H9 (cell line): Measurements from ENCODE around the gene CFAP410. TPM values are rescaled to one million over a fixed set of nuclear protein-coding genes. Genes with fewer than 3 reads are reported as not detected.

Experiments
- DNase-seq: peaks from one replicate; pipeline ENCODE4 v3.0.0-alpha.2; 2017
- H2AFZ ChIP-seq: one replicate; pipeline ENCODE4 v1.6.1; 2013; ENCODE audit warnings: mild to moderate bottlenecking, low read length, control low read depth, moderate library complexity
- H2AK5ac ChIP-seq: 2 replicates; pipeline ENCODE4 v1.6.1; 2013; ENCODE audit warnings: low read length, control low read depth, mixed read lengths; ENCODE audit not compliant: insufficient read length
- H2BK120ac ChIP-seq: one replicate; pipeline ENCODE4 v1.6.1; 2013; ENCODE audit warnings: low read depth, mild to moderate bottlenecking, low read length, control low read depth, inconsistent platforms; ENCODE audit not compliant: poor library complexity, severe bottlenecking
- H2BK12ac ChIP-seq: 2 replicates; pipeline ENCODE4 v1.6.1; 2013; ENCODE audit warnings: low read length, control low read depth, mixed read lengths, low read depth; ENCODE audit not compliant: insufficient read length
- H2BK15ac ChIP-seq: 2 replicates; pipeline ENCODE4 v1.6.1; 2013; ENCODE audit warnings: low read depth, low read length, control low read depth
- H2BK20ac ChIP-seq: one replicate; pipeline ENCODE4 v1.6.1; 2013; ENCODE audit warnings: low read depth, mild to moderate bottlenecking, low read length, control low read depth, inconsistent platforms; ENCODE audit not compliant: poor library complexity, severe bottlenecking
- H2BK5ac ChIP-seq: 2 replicates; pipeline ENCODE4 v1.6.1; 2013; ENCODE audit warnings: low read length, control low read depth, mixed read lengths; ENCODE audit not compliant: insufficient read length
- H3K14ac ChIP-seq: 2 replicates; pipeline ENCODE4 v1.6.1; 2013; ENCODE audit warnings: low read length, control low read depth; ENCODE audit not compliant: insufficient read depth
- H3K18ac ChIP-seq: 2 replicates; pipeline ENCODE4 v1.6.1; 2013; ENCODE audit warnings: low read depth, mild to moderate bottlenecking, mixed read lengths, low read length, control low read depth; ENCODE audit not compliant: insufficient read length
- H3K23ac ChIP-seq: 2 replicates; pipeline ENCODE4 v1.6.1; 2013; ENCODE audit warnings: low read length, control low read depth, mixed read lengths, low read depth; ENCODE audit not compliant: insufficient read length
- H3K23me2 ChIP-seq: 2 replicates; pipeline ENCODE4 v1.6.1; 2013; ENCODE audit warnings: low read depth, mild to moderate bottlenecking, mixed read lengths, low read length, control low read depth; ENCODE audit not compliant: insufficient read length, poor library complexity, severe bottlenecking
- H3K27ac ChIP-seq: 2 replicates; pipeline ENCODE4 v1.5.1; 2013; ENCODE audit warnings: low read length, control low read depth, mixed read lengths, low read depth; ENCODE audit not compliant: insufficient read length
- H3K27me3 ChIP-seq: 2 replicates; pipeline ENCODE4 v1.6.1; 2013; ENCODE audit warnings: low read length, control low read depth, inconsistent platforms; ENCODE audit not compliant: insufficient read depth
- H3K4ac ChIP-seq: 2 replicates; pipeline ENCODE4 v1.6.1; 2013; ENCODE audit warnings: low read depth, mild to moderate bottlenecking, control low read depth, inconsistent platforms, low read length, moderate library complexity
- H3K4me1 ChIP-seq: 2 replicates; pipeline ENCODE4 v1.6.1; 2013; ENCODE audit warnings: low read length, control low read depth, inconsistent platforms; ENCODE audit not compliant: insufficient read depth
- H3K4me2 ChIP-seq: 2 replicates; pipeline ENCODE4 v1.6.1; 2013; ENCODE audit warnings: low read length, control low read depth, mixed read lengths; ENCODE audit not compliant: insufficient read length, insufficient read depth
- H3K56ac ChIP-seq: 2 replicates; pipeline ENCODE4 v1.6.1; 2013; ENCODE audit warnings: low read depth, mild to moderate bottlenecking, mixed read lengths, low read length, control low read depth; ENCODE audit not compliant: insufficient read length
- H3K79me1 ChIP-seq: 2 replicates; pipeline ENCODE4 v1.6.1; 2013; ENCODE audit warnings: low read depth, mild to moderate bottlenecking, moderate library complexity, low read length, control low read depth, inconsistent platforms; ENCODE audit not compliant: insufficient read depth, poor library complexity, severe bottlenecking
- H3K79me2 ChIP-seq: 2 replicates; pipeline ENCODE4 v1.6.1; 2013; ENCODE audit warnings: low read length, control low read depth, inconsistent platforms; ENCODE audit not compliant: insufficient read depth
- H3K9ac ChIP-seq: 2 replicates; pipeline ENCODE4 v1.6.1; 2013; ENCODE audit warnings: low read length, control low read depth, mixed read lengths; ENCODE audit not compliant: insufficient read length; ENCODE audit errors: extremely low read depth
- H3K9me3 ChIP-seq: one replicate; pipeline ENCODE4 v1.6.1; 2013; ENCODE audit warnings: low read depth, low read length, inconsistent platforms; ENCODE audit not compliant: control insufficient read depth
- H3T11ph ChIP-seq: one replicate; pipeline ENCODE4 v1.6.1; 2013; ENCODE audit warnings: mild to moderate bottlenecking, low read length, control low read depth, inconsistent platforms
- H4K20me1 ChIP-seq: one replicate; pipeline ENCODE4 v1.6.1; 2013; ENCODE audit not compliant: control insufficient read depth, insufficient read length, insufficient read depth
- H4K5ac ChIP-seq: 2 replicates; pipeline ENCODE4 v1.6.1; 2013; ENCODE audit warnings: low read depth, mild to moderate bottlenecking, mixed read lengths, low read length, control low read depth; ENCODE audit not compliant: insufficient read length
- H4K8ac ChIP-seq: replicated peaks from 2 replicates; pipeline ENCODE4 v1.6.1; 2013; ENCODE audit warnings: low read length, control low read depth, mixed read lengths, low read depth; ENCODE audit not compliant: insufficient read length
- H4K91ac ChIP-seq: 2 replicates; pipeline ENCODE4 v1.6.1; 2013; ENCODE audit warnings: low read depth, mild to moderate bottlenecking, moderate library complexity, mixed read lengths, low read length, control low read depth; ENCODE audit not compliant: insufficient read length
- H3K27ac Mint-ChIP-seq, 3 experiments: 2 replicates in 2 of 3; 3 replicates in 1 of 3; pipeline ENCODE4 v1.8.0; 2020 to 2021; ENCODE audit warnings: mixed read lengths in 3 of 3, mild to moderate bottlenecking in 1 of 3, moderate library complexity in 1 of 3
- H3K27me3 Mint-ChIP-seq: 2 replicates; pipeline ENCODE4 v1.8.0; 2021; ENCODE audit warnings: low read depth, mild to moderate bottlenecking, moderate library complexity, mixed read lengths
- H3K36me3 Mint-ChIP-seq, 3 experiments: 2 replicates in 2 of 3; 3 replicates in 1 of 3; pipeline ENCODE4 v1.8.0; 2020 to 2021; ENCODE audit warnings: low read depth in 3 of 3, mixed read lengths in 3 of 3; ENCODE audit not compliant: insufficient read depth in 1 of 3
- H3K4me1 Mint-ChIP-seq, 2 experiments: 2 replicates each; pipeline ENCODE4 v1.8.0; 2020; ENCODE audit warnings: mixed read lengths in 2 of 2
- H3K4me3 Mint-ChIP-seq, 2 experiments: 2 replicates in 1 of 2; 3 replicates in 1 of 2; pipeline ENCODE4 v1.8.0; 2020 to 2021; ENCODE audit warnings: mild to moderate bottlenecking in 2 of 2, mixed read lengths in 2 of 2, moderate library complexity in 1 of 2
- H3K9me3 Mint-ChIP-seq, 2 experiments: 2 replicates in 1 of 2; 3 replicates in 1 of 2; pipeline ENCODE4 v1.8.0; 2020; ENCODE audit warnings: mild to moderate bottlenecking in 2 of 2, mixed read lengths in 2 of 2, moderate library complexity in 1 of 2
- CTCF ChIP-seq: fragments of 200-600 bp; sonication (generic); conservative IDR thresholded peaks from 3 replicates; pipeline ENCODE4 v1.8.0; 2021; ENCODE audit warnings: antibody characterized with exemption, mild to moderate bottlenecking
- WGBS: extraction: QIAGEN DNeasy Blood & Tissue Kit; methylation state at CpG from one replicate; pipeline ENCODE4 v1.1.7; 2013; ENCODE audit warnings: missing lambda C conversion rate, low lambda C conversion rate, mixed read lengths; ENCODE audit not compliant: insufficient read length; ENCODE audit errors: extremely low coverage; 5-methylcytosine and 5-hydroxymethylcytosine counted together
- total RNA-seq: library from RNA; stranded (reverse); gene quantifications from 2 replicates; pipeline ENCODE4 v1.2.1, GENCODE V29; 2021

Gene CFAP410
- total RNA-seq, 1 experiment from 2014 or later: 17.0 TPM

- no peak within 1 kb of the TSS for H3K14ac ChIP-seq
- no peak within 1 kb of the TSS for H3K18ac ChIP-seq
- H2AFZ ChIP-seq: no peak within 1 kb of the TSS
- H4K5ac ChIP-seq: no peak within 1 kb of the TSS
- no peaks in the 10 kb centered on the region for H3K23me2 ChIP-seq
- TF ChIP-seq CTCF: no peak
- no peak within 1 kb of the TSS for H2BK15ac ChIP-seq
- no peaks in the 10 kb centered on the region for H3K27me3 ChIP-seq
- no peak within 1 kb of the TSS for H3K4me2 ChIP-seq
- H3K9ac ChIP-seq: no peak within 1 kb of the TSS
- no peak within 1 kb of the TSS for H4K8ac ChIP-seq
- no peak within 1 kb of the TSS for H3K27ac ChIP-seq
- Mint-ChIP-seq H3K36me3 (no peaks in the 10 kb centered on the region), H3K4me1 (peaks cover 0 to 5% of the 10 kb centered on the region in 2 experiments; a peak in 1 of 4 replicates), H3K27me3 (peaks cover 5% of the 10 kb centered on the region), H3K4me3 (no peak within 1 kb of the TSS), H3K9me3 (peaks cover 0 to under 1% of the 10 kb centered on the region in 2 experiments; a peak in 1 of 5 replicates), H3K27ac (no peak within 1 kb of the TSS)
- no peak within 1 kb of the TSS for H2BK120ac ChIP-seq
- H3K56ac ChIP-seq: no peak within 1 kb of the TSS
- H2BK12ac ChIP-seq: no peak within 1 kb of the TSS
- no peak within 1 kb of the TSS for H3T11ph ChIP-seq
- no peak for DNase-seq
- H2AK5ac ChIP-seq: no peak within 1 kb of the TSS
- H3K79me1 ChIP-seq: no peaks in the 10 kb centered on the region
- H2BK20ac ChIP-seq: no peak within 1 kb of the TSS
- H4K91ac ChIP-seq: no peak within 1 kb of the TSS
- H3K79me2 ChIP-seq: no peaks in the 10 kb centered on the region
- WGBS: no CpG with 5 or more reads among the region's 21 CpGs
- H3K23ac ChIP-seq: no peak within 1 kb of the TSS
- no peak within 1 kb of the TSS for H2BK5ac ChIP-seq
- no peaks in the 10 kb centered on the region for H3K4me1 ChIP-seq
- H3K4ac ChIP-seq: no peak within 1 kb of the TSS
- H4K20me1 ChIP-seq: no peaks in the 10 kb centered on the region
- no peaks in the 10 kb centered on the region for H3K9me3 ChIP-seq
These were observed 14.2 kb upstream of the CFAP410 start, which contains the start of gene TRPM2 for GRCh38 chr21:44353191-44353970. Gene TRPM2 (plus strand): TSS chr21:44353621. CDS start chr21:44353701, 80 bp downstream.
